ENCODE measurements around the gene TTLL12.

Gene TTLL12

DNA sequence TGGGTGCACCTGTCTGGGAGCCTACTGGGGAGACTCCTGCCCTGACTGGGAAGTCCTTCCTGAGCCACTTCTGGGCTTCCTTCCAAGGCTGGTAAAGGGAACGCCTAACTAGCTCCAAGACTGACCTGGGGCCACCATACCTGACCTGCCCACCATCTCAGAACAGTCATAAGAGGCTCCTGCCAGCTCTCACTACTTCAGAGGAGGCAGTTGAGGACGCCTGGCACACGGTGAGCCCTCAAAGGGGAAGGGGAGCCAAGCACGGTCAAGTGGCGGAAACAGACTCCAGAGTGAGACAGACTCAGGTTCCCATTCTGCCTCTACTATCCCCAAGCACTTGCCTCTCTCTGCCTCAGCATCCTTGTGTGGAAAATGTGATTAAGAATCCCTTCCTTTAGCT lies 51.4 kb downstream of the TTLL12 start:
- no peak overlapping the region for H2AFZ ChIP-seq (ENCODE audit: low read depth, low read length)
- H3K4me1 ChIP-seq (ENCODE audit: low read length), result no peaks in the 10 kb centered on the region
- peaks cover 4% of the 10 kb centered on the region for H3K79me2 ChIP-seq (ENCODE audit: low read length)
- no peak overlapping the region for H3K27ac ChIP-seq (ENCODE audit: low read length)
- no peak overlapping the region for H3K9ac ChIP-seq (ENCODE audit: low read length)
- no peak overlapping the region for H3K4me3 ChIP-seq (ENCODE audit: low read length)
- no peaks in the 10 kb centered on the region for H3K27me3 ChIP-seq (ENCODE audit: low read depth, low read length)
- no peaks in the 10 kb centered on the region for H3K9me3 ChIP-seq (ENCODE audit: insufficient read depth, low read length)
- H4K20me1 ChIP-seq (ENCODE audit: insufficient read depth, low read length), result peaks cover 9% of the 10 kb centered on the region; the same call in 1 of the 2 replicates
- TF ChIP-seq, protein P1, sequence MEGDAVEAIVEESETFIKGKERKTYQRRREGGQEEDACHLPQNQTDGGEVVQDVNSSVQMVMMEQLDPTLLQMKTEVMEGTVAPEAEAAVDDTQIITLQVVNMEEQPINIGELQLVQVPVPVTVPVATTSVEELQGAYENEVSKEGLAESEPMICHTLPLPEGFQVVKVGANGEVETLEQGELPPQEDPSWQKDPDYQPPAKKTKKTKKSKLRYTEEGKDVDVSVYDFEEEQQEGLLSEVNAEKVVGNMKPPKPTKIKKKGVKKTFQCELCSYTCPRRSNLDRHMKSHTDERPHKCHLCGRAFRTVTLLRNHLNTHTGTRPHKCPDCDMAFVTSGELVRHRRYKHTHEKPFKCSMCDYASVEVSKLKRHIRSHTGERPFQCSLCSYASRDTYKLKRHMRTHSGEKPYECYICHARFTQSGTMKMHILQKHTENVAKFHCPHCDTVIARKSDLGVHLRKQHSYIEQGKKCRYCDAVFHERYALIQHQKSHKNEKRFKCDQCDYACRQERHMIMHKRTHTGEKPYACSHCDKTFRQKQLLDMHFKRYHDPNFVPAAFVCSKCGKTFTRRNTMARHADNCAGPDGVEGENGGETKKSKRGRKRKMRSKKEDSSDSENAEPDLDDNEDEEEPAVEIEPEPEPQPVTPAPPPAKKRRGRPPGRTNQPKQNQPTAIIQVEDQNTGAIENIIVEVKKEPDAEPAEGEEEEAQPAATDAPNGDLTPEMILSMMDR (IDR thresholded peaks at IDR 0.05; ENCODE audit: low read depth, low read length), result no peak
- TF ChIP-seq EZH2phosphoT487 (IDR thresholded peaks at IDR 0.05; ENCODE audit: low read depth), result no peak
- no peak overlapping the region for H3K4me2 ChIP-seq (ENCODE audit: low read length)
- H3K36me3 ChIP-seq (replicated peaks; ENCODE audit: low read depth, low read length), result peaks cover 54% of the 10 kb centered on the region

DNA sequence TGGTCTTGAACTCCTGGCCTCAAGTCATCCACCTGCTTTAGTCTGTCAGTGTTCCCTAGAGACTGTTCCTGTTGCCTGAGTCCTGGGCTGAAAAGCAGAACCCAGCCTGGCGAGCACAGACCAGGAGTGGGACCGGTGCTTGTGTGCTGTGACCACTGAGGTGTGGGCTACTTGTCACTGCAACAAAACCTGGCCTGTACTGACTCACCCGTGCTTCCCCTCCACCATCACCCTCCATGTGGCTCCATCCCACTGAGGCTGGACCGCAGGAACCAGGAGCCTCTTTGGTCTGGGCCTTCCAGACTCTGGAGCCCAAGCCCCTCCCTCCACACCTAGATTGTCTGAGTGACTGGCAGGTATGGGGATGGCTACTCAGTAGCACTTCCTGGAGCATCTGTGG lies 52.4 kb downstream of the TTLL12 start:
- Histone ChIP-seq H3K27ac (ENCODE audit: low read length) (no peak overlapping the region), H2AFZ (ENCODE audit: low read depth, low read length) (no peak overlapping the region), H3K9ac (ENCODE audit: low read length) (no peak overlapping the region), H3K79me2 (ENCODE audit: low read length) (no peaks in the 10 kb centered on the region), H4K20me1 (ENCODE audit: insufficient read depth, low read length) (peaks cover 9% of the 10 kb centered on the region; the same call in 1 of the 2 replicates), H3K4me3 (ENCODE audit: low read length) (no peak overlapping the region), H3K4me2 (ENCODE audit: low read length) (no peak overlapping the region), H3K36me3 (replicated peaks; ENCODE audit: low read depth, low read length) (peaks cover 44% of the 10 kb centered on the region), H3K9me3 (ENCODE audit: insufficient read depth, low read length) (no peaks in the 10 kb centered on the region), H3K27me3 (ENCODE audit: low read depth, low read length) (no peaks in the 10 kb centered on the region), H3K4me1 (ENCODE audit: low read length) (peaks cover 6% of the 10 kb centered on the region)
- TF ChIP-seq, protein P1 (IDR thresholded peaks at IDR 0.05; ENCODE audit: low read depth, low read length), result no peak
- TF ChIP-seq EZH2phosphoT487 (IDR thresholded peaks at IDR 0.05; ENCODE audit: low read depth), result no peak

DNA sequence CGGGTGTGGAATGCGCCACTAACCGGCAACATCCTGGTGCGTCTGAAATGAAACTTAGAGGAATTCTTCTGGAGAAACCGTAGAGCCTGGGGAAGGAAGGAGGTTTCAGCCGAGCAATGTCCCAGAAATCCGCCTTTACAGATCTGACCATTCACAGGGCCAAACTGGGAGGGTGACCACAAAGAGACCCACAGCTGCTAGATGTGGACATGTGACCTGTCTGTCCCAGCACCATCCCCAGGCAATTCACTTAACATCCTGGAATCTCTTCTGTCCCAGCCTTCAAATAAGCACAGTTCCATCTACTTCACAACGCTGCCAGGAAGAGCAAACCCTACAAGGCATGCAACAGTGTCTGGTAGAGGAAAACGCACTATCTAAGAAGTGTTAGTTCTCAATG lies 53.5 kb downstream of the TTLL12 start:
- no peak overlapping the region for H3K27ac ChIP-seq (ENCODE audit: low read length)
- H3K36me3 ChIP-seq (replicated peaks; ENCODE audit: low read depth, low read length), result peaks cover 41% of the 10 kb centered on the region
- no peak overlapping the region for H2AFZ ChIP-seq (ENCODE audit: low read depth, low read length)
- no peak overlapping the region for H3K4me2 ChIP-seq (ENCODE audit: low read length)
- H3K9ac ChIP-seq (ENCODE audit: low read length), result no peak overlapping the region
- TF ChIP-seq, protein P1 (IDR thresholded peaks at IDR 0.05; ENCODE audit: low read depth, low read length), result no peak
- TF ChIP-seq EZH2phosphoT487 (IDR thresholded peaks at IDR 0.05; ENCODE audit: low read depth), result no peak
- no peak overlapping the region for H3K4me3 ChIP-seq (ENCODE audit: low read length)
- no peaks in the 10 kb centered on the region for H3K9me3 ChIP-seq (ENCODE audit: insufficient read depth, low read length)
- peaks cover 9% of the 10 kb centered on the region; the same call in 1 of the 2 replicates for H4K20me1 ChIP-seq (ENCODE audit: insufficient read depth, low read length)
- no peaks in the 10 kb centered on the region for H3K27me3 ChIP-seq (ENCODE audit: low read depth, low read length)
- peaks cover 17% of the 10 kb centered on the region for H3K4me1 ChIP-seq (ENCODE audit: low read length)
- no peaks in the 10 kb centered on the region for H3K79me2 ChIP-seq (ENCODE audit: low read length)

DNA sequence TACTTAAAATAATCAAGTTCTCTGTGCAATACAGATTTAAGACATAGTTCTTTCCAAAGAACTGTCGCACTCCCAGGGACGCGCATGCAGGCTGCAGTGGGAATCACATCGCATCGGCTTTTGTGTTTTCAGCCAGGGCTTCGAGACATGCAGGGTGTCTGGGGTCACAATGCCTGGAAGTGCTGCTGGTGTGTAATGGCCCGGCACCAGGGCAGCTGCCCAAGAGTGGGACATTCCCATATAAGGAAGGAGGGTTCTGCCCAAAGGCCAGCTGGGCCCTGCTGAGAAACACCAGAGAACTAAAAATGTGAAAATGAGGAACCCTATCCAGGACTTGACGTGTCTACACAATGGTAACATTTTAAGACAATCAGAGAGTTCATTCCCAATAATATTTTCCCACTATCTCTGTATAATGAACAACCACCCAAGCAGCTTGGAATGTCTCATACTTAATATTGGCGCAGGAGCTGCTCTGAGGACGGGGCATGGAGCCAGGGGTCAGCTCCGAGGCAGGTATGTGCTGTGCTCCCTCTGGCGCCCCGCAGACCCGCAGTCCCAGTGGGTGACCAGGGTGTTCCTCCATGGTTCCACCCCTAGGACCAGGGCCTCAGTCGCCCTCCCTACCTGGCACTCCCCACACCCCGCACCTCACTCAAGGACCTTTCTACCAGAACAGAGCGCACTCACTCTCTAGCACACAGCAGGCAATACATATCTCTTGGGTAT lies 55.0 kb downstream of the TTLL12 start:
- no peaks in the 10 kb centered on the region for H3K9me3 ChIP-seq (ENCODE audit: insufficient read depth, low read length)
- H3K4me1 ChIP-seq (ENCODE audit: low read length), result peaks cover 17% of the 10 kb centered on the region
- H3K27ac ChIP-seq (ENCODE audit: low read length), result no peak overlapping the region
- no peaks in the 10 kb centered on the region for H3K79me2 ChIP-seq (ENCODE audit: low read length)
- H3K36me3 ChIP-seq (replicated peaks; ENCODE audit: low read depth, low read length), result peaks cover 36% of the 10 kb centered on the region
- no peak overlapping the region for H2AFZ ChIP-seq (ENCODE audit: low read depth, low read length)
- H3K27me3 ChIP-seq (ENCODE audit: low read depth, low read length), result no peaks in the 10 kb centered on the region
- peaks cover 9% of the 10 kb centered on the region; the same call in 1 of the 2 replicates for H4K20me1 ChIP-seq (ENCODE audit: insufficient read depth, low read length)
- no peak for TF ChIP-seq EZH2phosphoT487 (IDR thresholded peaks at IDR 0.05; ENCODE audit: low read depth)
- TF ChIP-seq, protein P1 (IDR thresholded peaks at IDR 0.05; ENCODE audit: low read depth, low read length), result no peak
- no peak overlapping the region for H3K4me2 ChIP-seq (ENCODE audit: low read length)
- no peak overlapping the region for H3K9ac ChIP-seq (ENCODE audit: low read length)
- H3K4me3 ChIP-seq (ENCODE audit: low read length), result no peak overlapping the region
